CD4-positive, alpha-beta T cell treated with Interleukin-17A for 1 hour (primary cell): ENCODE results near the gene HES6.
"Not testable (repeated sequence)": the region's sequence is repeated elsewhere in the genome, so short reads cannot be mapped to it uniquely, and the experiment has no call there.

Experiments used
- DNase-seq: peaks from one replicate; pipeline ENCODE4 v3.0.0-alpha.2; 2020

HES6 gene, protein sequence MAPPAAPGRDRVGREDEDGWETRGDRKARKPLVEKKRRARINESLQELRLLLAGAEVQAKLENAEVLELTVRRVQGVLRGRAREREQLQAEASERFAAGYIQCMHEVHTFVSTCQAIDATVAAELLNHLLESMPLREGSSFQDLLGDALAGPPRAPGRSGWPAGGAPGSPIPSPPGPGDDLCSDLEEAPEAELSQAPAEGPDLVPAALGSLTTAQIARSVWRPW

DNA sequence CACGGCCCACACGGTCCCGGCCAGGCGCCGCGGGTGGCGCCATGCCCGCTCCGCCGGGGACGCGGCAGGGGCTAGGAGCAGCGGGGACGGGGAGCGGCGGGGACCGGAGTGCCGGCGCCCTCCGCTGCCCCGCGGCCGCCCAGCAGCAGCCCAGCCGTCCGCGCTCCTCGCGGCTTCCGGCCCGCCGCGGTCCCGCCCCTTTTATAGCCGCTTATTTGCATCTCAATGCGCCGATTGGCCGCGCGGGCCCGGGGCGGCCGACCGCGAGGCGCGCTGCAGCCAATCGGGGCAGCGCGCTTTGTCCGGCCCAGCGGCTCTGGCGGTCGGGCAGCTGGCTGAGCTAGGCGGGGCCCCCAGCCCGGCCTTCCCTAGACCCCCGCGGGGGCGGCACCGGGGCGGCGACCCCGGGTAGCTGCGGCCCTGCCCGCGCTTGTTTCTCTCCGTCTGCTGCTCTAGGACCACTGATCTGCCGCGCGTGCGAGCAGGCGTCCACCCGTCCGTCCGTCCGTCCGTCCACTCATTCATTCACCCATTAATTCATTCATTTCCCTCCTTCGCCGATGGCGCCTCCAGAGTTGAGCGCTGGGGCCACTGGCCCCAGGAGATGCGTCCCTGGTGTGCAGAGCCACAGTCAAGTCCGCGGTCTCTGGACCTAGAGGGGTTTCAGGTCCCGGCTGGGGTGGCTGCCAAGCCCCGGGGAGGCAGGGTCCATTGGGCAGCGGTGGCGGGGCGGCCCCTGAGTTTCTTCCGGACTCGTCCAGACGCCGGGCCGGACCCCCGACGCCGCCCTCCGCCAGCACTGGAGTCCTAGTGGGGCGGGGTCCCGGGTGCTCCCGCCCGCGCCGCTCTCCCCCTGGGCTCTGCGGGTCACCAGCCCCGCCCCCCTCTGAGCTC is at the start of gene HES6:
HES6 (minus strand) TSS at position 176 of the 894 bp plus-strand sequence; CDS start at position 43, 133 bp downstream.
- DNase-seq = peak; percentile 76

GRCh38 chr2:238289574-238289973 is 49.7 kb upstream of the HES6 start:
- DNase-seq = no peak

DNA sequence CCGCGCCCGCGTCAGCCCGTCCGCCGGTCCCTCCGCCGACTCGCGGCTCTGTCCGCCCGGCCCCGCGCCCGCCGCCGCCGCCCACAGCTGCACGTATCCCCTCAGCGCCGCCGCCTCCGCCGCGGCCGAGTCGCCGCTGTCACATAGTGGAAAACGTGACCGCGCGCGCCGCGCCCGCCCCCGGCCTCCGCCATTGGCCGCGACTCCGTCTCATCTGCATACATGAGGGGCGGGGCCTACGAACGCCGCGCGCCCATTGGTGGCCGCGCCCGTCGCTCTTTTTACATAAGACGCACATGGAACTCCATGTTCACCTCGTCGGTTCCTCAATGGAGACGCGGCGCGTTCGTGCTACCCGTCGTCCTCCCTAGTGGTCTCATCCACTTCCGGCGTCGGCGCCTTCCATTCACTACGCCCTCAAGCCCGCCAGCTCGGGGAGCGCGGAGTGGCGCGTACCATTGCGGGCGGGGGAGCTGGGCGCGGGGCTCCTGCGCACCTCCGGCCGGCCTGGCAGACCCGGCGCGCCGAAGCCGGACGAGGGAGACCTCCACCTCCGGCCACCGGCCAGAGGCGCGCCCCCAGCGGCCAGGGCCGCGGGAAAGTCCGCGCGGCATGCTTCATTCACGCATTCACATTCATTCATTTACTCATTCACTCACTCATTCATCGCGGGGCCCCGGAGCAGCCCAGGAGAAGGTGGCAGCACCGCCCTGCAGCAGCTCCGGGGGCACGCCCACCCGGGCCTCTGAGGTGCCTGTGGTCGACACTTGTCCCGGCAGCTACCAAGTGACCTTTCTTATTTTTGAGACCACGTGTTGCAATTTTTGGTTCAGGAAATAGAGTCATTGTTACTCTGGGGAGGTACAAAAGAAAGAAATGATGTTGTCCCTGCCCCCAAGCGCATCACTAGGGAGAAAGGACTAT is 49.1 kb upstream of the HES6 start:
- DNase-seq = peak; percentile 99

DNA sequence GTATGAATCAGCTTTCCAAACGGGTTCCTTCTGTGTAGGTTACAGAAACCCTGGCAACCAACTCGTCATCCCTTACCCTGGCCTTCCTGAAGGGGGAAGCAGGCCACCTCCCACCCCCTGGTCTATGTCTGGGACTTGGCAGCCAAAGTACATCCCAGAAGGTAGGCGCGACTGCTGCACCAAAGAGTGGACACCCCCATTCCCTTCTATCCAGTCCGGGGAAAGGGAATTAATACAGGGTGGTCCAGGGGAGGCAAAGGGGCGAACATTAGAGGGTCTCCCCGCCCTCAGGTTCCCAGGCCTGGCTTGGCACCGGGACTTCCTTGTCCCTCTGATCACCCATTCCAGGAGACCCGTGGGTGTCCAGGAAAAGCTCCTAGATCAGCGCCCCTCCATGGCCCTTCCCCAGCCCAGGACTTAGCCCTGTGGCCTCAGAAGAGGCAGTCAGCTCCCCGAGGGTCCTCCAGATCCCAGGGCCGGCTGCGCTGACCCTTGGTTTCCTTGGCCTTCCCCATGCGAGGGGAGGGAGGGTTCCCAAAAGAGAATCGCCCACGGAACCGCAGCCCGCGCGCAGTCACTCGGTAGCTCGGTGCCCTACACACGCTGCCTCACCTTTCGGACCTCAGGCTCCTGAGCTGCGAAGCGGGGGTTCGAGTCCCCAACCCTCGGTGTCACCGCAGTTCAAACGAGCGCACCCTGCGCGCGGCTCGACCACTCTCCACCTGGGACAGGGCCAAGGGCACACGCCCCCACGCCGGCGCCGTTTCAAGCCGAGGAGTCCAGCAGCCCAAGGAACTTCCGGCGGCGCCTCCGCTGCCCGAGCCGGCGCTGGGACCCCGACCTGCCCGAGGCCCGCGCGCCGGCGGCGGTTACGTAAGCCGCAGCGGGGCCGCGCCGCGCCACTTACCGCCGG is 48.2 kb upstream of the HES6 start, which contains the start of gene PER2:
PER2 (minus strand) TSS at position 874 of the 913 bp plus-strand sequence. CDS start 10,674 bp downstream, outside the sequence.
- peak; percentile 50 for DNase-seq

- no peak for DNase-seq
These were observed 47.3 kb upstream of the HES6 start for GRCh38 chr2:238286987-238287736.

GRCh38 chr2:238286551-238286950 is 46.7 kb upstream of the HES6 start:
- DNase-seq = no peak

GRCh38 chr2:238286095-238286494 is 46.3 kb upstream of the HES6 start:
- no peak for DNase-seq

- DNase-seq = no peak
These were observed 45.8 kb upstream of the HES6 start for GRCh38 chr2:238285653-238286082.

DNA sequence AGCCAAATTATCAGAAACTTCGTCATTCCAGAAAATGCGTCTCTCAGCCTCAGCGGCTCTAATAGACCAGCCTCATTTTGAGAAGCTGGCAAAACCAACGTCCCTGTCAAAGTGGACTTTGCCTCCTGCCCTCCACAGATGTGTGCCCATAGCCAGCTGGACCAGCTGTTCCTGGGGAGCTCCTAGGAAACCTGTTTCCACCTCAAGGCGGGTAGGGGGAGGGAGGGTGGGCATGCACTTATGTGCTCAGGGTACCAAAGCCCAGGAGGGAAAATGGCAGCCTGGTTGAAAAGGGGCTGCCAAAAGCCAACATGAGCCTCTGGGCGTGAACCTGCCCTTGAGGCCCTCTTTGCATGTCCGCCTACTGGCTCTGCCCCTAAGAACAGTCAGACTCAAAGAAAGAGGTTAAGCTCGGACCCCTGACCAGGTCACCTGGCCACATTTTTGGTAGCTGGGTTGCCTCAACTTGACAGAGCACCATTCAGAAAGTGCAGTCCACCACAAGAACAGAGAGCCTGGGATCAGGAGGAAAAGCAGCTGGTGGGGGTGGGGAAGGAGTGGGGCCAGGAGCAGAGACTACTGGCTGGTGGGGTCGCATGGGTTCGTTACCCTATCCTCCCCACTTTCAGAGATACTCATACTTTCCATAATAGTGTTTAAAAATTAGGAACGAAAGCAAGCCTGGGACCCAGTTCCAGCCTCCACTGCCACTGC is 45.1 kb upstream of the HES6 start:
- DNase-seq = no peak

- DNase-seq = no peak
These were observed 43.3 kb upstream of the HES6 start for GRCh38 chr2:238282861-238283738.

DNA sequence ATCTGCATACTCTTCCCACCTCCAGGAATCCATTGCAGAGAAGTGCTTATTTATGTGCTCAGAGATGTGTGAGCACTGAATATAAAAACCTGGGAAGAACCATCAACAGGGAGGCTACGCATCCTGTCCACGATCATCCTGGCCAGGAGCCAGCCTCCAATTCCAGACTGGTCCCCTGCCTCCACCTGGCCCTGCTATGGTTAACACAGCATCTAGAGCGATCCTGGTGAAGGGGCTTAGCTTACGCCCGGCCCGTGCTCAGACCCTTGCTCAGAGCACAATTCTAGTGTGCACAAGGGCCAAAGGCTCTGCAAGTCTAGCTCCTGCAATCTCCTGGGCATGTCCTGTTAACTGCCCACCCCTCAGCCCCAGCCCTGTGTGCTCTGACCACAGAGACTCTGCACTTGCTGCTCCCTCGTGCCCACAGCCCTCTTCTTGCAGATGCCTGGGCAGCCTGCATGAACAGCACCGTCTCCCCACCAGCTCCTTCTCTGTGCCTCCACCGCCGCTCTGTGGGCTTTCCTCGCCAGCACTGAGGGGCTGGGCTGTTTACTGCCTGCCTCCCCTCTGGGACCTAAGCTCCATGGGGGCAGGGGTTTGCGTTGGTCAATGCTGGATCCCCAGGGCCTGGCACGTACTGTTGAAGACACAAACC is 42.1 kb upstream of the HES6 start:
- DNase-seq = no peak

DNA sequence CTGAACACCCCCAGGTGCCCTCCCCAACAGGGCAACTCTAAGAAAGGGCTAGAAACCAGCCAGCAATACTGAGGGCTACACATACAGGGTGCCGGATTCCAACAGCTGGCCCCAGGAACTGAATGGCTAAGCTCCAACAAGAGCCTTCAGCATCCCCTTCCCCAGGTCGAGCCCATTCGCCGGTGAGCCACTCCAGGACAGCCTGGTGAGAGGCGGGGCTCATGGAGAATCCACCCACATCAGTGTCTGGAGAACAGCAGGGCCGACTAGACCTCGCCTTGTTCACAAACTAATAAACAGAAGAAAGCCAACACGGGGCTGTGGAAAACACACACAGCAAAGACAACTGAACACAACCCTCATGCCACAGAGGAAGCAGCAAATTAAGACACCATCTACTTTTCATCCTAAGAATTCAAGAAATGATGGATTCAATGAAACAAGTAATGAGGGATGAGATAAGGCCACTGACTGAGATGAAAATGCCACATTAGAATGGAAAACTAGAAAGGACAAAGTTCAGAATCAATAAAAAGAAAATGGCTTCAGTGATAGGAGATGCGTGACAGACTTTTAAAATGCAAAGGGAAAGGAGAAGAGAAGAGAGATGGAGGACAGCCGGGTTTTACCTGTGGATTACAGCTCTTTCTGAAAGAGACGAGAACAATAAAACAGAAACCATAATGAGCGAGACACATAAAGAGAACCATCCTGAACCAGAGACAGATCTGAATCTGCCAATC is 40.4 kb upstream of the HES6 start:
- no peak for DNase-seq

DNA sequence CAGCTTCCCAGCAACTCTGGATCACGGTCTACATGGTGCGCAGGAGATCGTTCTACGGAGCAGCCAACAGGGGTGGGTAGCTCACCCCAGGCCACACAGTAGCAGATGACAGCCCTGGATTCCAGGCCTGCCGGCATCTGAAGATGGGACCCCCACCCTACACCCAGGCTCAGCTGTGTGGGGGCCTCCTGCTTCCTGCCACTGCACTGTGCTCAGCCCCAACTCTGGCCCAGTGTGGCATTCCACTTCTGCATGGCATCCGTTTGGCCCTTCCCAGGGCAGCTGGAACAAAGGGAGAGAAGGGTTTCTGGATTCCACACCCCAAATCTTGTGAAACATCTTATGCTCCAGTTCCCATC is 39.5 kb upstream of the HES6 start:
- no peak for DNase-seq

DNA sequence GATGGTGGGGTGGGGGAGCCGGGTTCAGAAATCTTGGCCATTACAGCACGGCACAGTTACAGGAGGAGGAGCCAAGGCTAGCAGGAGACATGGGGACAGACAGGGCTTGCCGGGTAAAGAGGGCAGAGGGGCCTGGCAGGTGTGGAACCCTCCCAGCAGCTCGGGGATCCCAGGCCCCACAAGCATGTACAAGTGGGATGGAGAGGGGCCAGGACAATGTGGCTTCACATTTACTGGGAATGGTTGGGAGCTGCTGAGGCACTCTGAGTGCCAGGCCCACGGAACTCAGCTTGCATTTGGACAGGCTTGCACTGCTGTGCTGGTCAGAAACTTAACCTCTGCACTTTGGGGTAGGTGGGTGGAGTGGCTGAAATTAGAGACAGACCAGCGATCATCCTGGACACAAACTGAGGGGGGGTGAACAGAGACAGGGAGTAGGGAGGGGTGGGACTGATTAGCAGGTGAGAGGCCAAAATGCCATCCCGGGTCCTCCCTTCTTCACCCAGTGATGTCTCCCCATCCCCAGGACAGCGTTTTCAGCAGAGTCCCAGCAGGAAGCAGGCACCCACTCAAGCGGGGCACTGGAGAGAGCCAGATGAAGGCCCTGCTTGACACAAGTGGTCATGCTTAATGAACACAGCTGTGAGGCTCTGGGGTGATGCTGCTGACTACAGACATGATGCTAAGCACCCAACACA is 38.9 kb upstream of the HES6 start:
- DNase-seq = no peak

DNA sequence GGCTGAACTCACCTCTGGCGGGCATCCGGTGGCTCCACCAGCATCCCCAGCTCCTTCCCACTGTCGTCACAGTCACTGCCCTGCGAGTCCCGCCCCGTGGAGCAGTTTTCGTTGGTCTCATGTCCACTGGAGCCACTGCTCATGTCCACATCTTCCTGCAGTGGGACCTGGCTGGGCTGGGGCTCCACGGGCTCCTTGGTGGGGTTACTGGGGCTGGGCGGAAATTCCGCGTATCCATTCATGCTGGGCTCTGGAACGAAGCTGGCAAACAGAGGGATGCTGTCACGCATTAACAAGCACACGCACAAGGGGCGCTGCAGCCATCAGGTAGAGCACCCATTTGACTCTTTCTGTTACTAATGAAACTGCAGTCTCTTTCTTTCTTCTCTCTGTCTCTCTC is 37.9 kb upstream of the HES6 start:
- no peak for DNase-seq

DNA sequence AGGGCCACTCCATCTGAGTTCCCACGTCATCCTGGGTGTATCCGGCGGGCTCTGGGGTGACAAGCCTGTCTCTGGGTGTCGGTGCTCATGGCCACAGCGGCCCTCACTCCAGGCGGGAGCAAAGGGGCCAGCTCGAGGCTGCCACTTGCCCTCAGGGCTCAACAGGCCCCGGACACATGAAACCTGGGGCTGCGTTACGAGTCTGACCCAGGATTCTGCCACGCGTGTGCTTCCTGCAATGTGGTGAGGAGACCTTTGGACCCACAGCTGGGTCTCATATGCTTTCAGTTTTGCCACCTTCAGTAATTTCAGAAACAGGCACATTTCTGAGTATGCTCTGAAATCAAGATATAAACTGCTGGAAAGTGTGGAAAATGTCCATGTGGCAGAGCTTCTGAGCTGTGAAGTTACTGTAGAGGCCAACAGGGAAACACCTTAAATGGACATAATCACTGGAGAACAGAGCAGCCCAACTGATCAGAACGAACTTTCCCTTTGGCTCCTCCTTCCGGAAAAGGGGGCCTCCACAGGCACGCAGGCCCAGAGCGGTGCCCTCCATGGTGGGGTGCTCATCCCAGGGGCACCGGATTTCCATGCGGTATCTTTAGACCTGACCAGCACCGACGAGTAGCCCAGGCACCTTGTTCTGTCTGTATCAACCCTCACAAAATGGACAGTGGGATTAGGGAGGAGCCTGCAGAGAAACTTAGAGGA is 34.5 kb upstream of the HES6 start:
- no peak for DNase-seq

DNA sequence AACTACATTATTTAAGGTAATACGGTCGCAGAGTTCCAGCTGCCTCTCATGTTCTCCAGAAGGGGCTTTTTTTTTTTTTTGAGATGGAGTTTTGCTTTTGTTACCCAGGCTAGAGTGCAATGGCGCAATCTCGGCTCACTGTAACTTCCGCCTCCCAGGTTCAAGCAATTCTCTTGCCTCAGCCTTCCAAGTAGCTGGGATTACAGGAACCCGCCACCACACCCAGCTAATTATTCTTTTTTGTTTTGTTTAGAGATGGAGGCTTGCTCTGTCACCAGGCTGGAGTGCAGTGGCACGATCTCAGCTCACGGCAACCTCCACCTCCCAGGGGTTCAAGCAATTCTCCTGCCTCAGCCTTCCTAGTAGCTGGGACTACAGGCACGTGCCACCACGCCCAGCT is 33.6 kb upstream of the HES6 start:
- DNase-seq = not testable (repeated sequence)
